HG02938 (cell line): ENCODE results near the gene IL1A.

Experiments used
- ATAC-seq: cut with Tn5 transposase; IDR thresholded peaks from one replicate; pipeline ENCODE4 v1.9.1; 2021; ENCODE audit warnings: mild to moderate bottlenecking, moderate library complexity; ENCODE audit not compliant: unreplicated experiment

Gene IL1A

GRCh38 chr2:112764071-112765044, 19.9 kb downstream of the IL1A start, which contains the start of gene CKAP2L:
Gene CKAP2L, minus strand, starts transcription at chr2:112764609. Its CDS starts 11 bp downstream, at chr2:112764598.
- peak; percentile 98 for ATAC-seq

GRCh38 chr2:112762276-112762675, 22.0 kb downstream of the IL1A start:
- no peak for ATAC-seq

DNA sequence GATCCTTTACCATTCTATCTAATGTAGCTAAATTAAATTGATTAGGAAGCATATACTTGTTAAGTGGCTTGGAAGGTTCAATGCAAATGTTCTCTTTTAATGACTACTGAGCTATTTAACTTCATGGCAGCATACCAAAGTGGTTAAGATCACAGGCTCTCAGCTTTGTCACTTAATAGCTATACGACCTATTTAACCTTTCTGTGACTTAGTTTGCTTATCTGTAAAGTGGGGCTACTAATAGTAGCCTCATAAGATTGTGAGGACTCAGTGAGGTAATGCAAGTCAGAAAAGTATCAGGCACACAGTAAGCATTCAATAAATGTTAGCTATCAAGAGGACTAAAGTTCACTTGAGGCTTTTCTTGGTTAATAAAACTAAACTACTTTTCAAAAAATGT, 24.1 kb downstream of the IL1A start:
- no peak for ATAC-seq

DNA sequence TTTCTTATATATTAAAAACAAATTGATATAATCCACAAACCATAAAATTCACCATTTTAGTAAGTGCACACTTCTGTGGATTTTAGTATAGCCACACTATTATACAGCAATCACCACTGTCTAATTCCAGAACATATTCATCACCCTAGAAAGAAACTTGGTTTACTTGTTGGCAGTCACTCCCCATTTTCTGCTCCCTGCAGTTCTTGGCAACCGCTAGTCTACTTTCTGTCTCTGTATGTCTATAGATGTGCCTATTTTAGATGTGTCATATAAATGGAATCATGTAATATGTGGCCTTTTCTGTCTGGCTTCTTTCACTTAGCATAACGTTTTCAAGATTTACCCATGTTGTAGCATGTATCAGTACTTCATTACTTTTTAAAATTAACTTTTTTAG, 25.6 kb downstream of the IL1A start:
- ATAC-seq, result no peak

DNA sequence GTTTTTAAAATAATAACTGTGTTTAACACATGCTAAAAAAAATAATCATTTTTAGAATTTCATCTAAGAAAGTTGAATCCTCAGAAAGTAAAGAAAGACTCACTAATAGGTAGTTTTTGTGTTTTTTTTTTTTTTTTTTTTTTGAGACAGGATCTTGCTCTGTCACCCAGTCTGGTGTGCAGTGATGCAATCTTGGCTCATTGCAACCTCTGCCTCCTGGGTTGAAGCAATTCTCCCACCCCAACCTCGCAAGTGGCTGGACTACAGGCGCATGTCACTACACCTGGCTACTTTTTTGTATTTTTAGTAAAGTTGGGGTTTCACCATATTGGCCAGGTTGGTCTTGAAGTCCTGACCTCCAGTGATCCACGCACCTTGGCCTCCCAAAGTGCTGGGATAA, 27.0 kb downstream of the IL1A start:
- no peak for ATAC-seq

DNA sequence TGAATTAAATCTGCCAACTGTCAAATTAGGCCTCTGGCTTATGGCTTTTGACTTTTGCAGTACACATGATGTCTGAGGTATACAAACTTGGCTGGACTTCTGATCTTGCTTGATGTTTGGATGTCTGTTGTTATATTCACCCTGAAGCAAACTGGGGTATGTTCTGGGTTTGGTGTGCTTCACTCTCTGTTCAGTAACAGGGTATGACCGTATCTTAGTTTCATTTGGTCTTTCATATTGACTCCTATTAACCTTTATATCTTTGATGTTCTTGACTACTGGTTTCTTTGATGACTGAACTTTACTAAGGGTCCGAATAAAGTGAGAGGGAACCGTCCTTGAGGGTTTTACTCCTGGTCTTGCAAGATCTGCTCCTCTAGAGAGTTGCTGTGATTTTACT, 28.1 kb downstream of the IL1A start:
- no peak for ATAC-seq

DNA sequence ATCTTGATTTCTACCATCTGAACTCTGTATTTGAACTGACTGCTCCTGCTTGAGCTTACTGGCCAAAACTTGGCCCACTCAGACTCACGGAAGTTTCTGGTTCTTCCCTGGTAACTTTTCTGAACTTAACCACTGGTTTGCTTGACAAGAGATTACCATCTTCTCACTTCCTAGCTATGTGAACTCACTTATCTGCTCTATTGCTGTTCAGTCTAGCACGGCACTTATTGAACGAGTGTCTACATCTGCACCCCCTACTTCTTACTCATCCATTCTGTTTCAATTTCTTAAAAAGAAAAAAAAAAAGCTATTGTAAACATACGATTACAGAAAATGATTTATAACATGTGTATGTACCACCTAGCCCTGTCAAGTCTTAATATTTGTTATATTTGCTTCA, 28.8 kb downstream of the IL1A start:
- no peak for ATAC-seq

GRCh38 chr2:112754564-112754963, 29.7 kb downstream of the IL1A start:
- ATAC-seq, result no peak

- no peak for ATAC-seq
Observed at GRCh38 chr2:112752667-112753066, 31.6 kb downstream of the IL1A start.

GRCh38 chr2:112751451-112752197, 32.7 kb downstream of the IL1A start:
- no peak for ATAC-seq

DNA sequence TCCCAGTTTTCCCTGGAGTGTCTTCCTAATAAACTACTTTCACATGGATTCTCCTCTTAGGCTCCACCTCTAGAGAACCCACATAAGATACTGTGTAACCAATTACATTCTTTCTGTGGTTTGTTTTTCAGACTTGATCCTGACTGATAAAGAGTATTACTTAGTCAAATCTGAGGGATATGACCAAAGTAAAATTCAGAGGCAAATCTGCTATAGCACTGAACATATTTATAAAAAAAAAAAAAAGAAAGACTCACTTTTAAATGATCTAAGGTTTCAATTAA, 33.8 kb downstream of the IL1A start:
- ATAC-seq, result no peak

DNA sequence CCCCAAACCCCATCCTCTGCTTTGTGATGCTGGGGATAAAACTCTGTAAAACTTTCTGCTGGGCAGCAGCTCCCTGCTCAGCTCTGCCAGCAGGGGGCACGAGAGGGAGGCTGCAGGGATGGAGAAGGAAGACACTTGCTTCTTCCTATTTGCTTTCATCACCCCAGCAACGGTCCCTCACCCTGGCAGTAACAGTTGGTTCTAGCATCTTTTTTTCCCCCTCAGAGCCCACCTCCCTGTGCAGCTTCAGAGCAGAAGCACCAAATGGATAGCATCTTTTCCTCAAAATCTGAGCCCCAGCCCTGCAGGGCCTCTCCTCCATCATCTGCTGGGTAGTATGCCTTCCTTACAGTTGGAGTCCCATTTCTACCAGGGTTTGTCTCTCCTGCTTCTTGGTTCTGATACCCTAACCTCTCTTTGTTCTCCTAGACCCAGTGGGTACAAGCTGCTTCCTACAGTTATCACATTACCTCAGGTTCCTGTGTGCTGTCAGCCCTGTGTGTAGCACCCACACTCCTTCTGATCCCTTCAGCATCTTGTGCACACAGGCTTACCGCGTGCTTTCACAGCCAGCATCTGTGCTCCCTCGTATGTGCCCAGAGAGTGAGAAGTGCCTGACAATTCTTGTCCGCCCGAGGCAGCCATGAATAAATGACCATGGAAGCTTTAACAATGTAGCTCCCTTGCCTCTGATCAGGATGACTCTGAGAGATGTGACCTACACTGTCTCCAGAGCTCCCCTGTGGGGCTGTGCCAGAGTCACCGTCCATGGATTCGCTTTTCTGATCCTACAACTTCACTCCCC, 34.3 kb downstream of the IL1A start:
- peak; percentile 85 for ATAC-seq

GRCh38 chr2:112740527-112740926, 43.8 kb downstream of the IL1A start:
- no peak for ATAC-seq

DNA sequence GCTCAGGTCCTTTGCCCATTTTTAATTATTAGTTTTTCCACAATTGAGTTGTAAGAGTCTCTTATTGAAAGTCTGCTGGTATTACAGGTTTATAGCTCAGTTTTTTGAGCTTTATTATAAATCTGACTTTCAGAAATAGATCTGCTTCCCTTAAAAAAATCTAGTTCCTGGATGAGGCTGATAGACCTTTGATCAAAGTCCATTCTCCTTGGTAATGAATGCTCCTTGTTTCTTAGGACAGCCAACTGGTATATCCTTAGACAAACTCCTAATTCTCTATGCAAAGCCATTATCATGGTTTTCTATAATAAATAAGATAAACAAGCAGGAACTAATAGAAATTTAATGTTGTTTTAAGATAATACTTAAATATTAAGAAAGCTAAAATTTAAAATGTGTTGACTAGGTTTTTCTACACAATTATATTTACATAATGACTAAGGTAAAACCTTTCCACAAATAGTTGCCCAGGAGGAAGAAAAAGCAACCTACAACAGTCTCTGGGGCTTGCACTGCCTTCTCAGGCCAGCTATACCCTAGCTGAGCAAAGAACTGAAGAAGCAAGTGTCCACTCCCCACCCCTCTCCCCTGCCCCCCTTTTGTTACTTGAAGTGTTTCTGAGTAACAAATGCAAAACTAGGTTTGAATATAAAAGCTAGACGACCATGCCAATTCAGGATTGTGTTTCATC, 46.6 kb downstream of the IL1A start:
- no peak for ATAC-seq

DNA sequence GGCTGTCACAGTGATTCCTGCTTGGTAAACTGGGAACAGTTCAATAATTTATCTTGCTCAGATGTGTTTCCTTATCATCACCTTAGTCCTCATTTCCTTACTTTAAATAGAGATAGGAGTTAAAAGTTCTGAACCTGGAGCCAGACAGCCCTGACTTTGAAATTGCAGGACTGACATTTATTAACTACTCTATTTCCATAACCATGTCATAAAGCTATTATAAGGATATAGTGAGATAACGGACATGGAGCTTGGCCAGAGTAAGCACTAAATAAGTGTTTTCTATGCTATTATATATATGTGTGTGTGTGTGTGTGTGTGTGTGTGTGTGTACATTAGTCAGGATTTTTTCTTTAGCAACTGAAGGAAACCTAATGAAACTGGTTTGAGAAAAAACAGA, 50.4 kb downstream of the IL1A start:
- no peak for ATAC-seq

GRCh38 chr2:112733456-112733855, 50.8 kb downstream of the IL1A start:
- no peak for ATAC-seq

- no peak for ATAC-seq
Observed at GRCh38 chr2:112731479-112731878, 52.8 kb downstream of the IL1A start.

- ATAC-seq, result no peak
Observed at GRCh38 chr2:112730791-112731190, 53.5 kb downstream of the IL1A start.

DNA sequence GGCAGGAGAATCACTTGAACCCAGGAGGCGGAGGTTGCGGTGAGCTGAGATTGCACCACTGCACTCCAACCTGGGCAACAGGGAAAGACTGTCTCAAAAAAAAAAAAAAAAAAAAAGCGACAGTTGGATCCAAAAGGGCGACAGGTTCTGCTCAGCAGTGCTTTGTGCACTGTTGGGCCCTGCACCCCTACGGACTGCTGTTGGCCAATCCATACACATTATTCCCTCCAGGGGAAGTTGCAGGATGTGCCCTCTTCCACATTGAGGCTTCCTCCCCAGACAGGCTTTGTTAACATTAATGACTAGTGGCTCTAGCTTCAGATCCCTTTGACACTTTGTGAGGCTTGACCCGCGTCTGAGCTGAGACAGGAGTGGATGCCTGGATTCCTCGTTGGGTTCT, 54.1 kb downstream of the IL1A start:
- ATAC-seq, result no peak

- ATAC-seq, result no peak
Observed at GRCh38 chr2:112728378-112729175, 55.7 kb downstream of the IL1A start.
